Body of pancreas (tissue), 4 donors: ENCODE data around the gene CD248. TPM values are rescaled to one million over a fixed set of nuclear protein-coding genes. Genes with fewer than 3 reads are reported as not detected.
A peak's percentile ranks its signal among the peaks of the same experiment; 100 is the strongest.

ENCODE experiments used
- ATAC-seq: fragments of 150-250 bp; one replicate; pipeline ENCODE4 v1.9.1; 2016
- DNase-seq, 4 donors: peaks; one replicate each; pipeline ENCODE4 v3.0.0-alpha.2; 2019
- H3K27ac ChIP-seq, 4 donors: fragments of 200-600 bp; sonication (generic); 1 replicate in 3 of 4; 2 replicates in 1 of 4; pipeline versions ENCODE4 v1.5.1 to v1.6.1; 2016 to 2019; ENCODE audit warnings: mild to moderate bottlenecking in 1 of 4, mixed read lengths in 1 of 4, moderate library complexity in 1 of 4
- H3K27me3 ChIP-seq, 2 donors: fragments of 200-600 bp; sonication (generic); one replicate each; pipeline ENCODE4 v1.6.0; 2016; ENCODE audit warnings: mild to moderate bottlenecking in 1 of 2
- H3K36me3 ChIP-seq, 2 donors: fragments of 200-600 bp; sonication (generic); replicated peaks in 1 of 2; 2 replicates each; pipeline ENCODE4 v1.5.1; 2016; ENCODE audit warnings: low read depth in 2 of 2; ENCODE audit not compliant: insufficient read depth in 1 of 2
- H3K4me1 ChIP-seq: fragments of 200-600 bp; sonication (generic); one replicate; pipeline ENCODE4 v1.6.0; 2016
- H3K4me3 ChIP-seq, 2 donors: fragments of 200-600 bp; sonication (generic); 1 replicate in 1 of 2; 2 replicates in 1 of 2; pipeline ENCODE4 v1.5.1; 2016 to 2019
- H3K9me3 ChIP-seq, 3 donors: fragments of 200-600 bp; sonication (generic); 1 replicate in 2 of 3; 2 replicates in 1 of 3; pipeline ENCODE4 v1.5.1; 2016
- CTCF ChIP-seq, 7 experiments: fragments of 450-650 bp in 4 of 7; fragments of 200-600 bp in 3 of 7; sonication (generic) in 3 of 7; IDR thresholded peaks; one replicate each; pipeline ENCODE4 v1.5.1; 2016 to 2019; ENCODE audit warnings: antibody characterized with exemption in 7 of 7
- POLR2A ChIP-seq, 3 donors: fragments of 450-650 bp; IDR thresholded peaks; one replicate each; pipeline ENCODE4 v1.6.1; 2016; ENCODE audit warnings: antibody characterized with exemption in 3 of 3, mild to moderate bottlenecking in 2 of 3
- WGBS, 2 donors: methylation state at CpG; one replicate each; pipeline ENCODE4 v1.1.5; 2017; 5-methylcytosine and 5-hydroxymethylcytosine counted together
- intact Hi-C: fragments of 100-400 bp; cut with DNase I; formaldehyde crosslinking; loops from one replicate; pipeline ENCODE4 v1.15.1; 2023
- total RNA-seq, 2 donors: library from RNA; depleted of rRNA; stranded (reverse); fragments of >200 nt; gene quantifications; one replicate each; pipeline ENCODE4 v1.1.0, GENCODE V29; 2016

CD248 gene
- total RNA-seq, 2 donors from 2014 or later, result 10.6 to 86.0 TPM

GRCh38 chr11:66291706-66292542 lies 24.9 kb downstream of the CD248 start, which contains the start of gene TMEM151A:
Gene TMEM151A, plus strand, starts transcription at chr11:66291894. Its CDS starts 120 bp downstream, at chr11:66292014.
- TF ChIP-seq POLR2A (IDR thresholded peaks at IDR 0.05) (no peak), CTCF (IDR thresholded peaks at IDR 0.05) (no peak)
- Histone ChIP-seq H3K27ac (no peak within 1 kb of the TSS), H3K4me1 (peaks cover 40% of the 10 kb centered on the region), H3K27me3 (no peaks in the 10 kb centered on the region), H3K36me3 (no peaks in the 10 kb centered on the region), H3K4me3 (peak within 1 kb of the TSS; percentile 31 to 40), H3K9me3 (no peaks in the 10 kb centered on the region)
- no peak for ATAC-seq
- WGBS, 2 donors, result 2% methylated on average over 81 of the region's 95 CpGs; no CpG with 5 or more reads in 1 of the 2 donors
- peak in 2 of 4 donors; percentile 32 to 57 for DNase-seq
- intact Hi-C loops, result no loop called here

DNA sequence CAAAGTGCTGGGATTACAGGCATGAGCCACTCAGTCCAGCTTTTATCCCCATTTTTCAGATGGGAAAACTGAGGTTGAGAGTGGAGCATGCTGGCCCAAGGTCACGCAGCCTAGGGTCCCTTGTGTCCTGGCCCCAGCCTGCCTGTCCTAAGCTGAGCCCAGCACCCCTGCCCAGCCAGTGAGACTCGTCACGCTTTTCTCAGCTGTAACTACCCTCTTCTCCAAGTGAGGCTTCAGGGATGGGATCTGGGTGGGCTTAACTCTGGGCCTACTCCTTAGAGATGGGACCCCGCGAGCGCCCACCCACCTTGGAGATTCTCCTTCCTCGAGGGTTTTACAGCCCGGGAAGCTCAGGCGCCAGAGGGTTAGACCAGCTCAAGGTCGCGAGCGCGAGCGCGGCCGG lies 25.5 kb downstream of the CD248 start:
- Histone ChIP-seq H3K9me3 (no peaks in the 10 kb centered on the region), H3K4me3 (no peak overlapping the region), H3K4me1 (peaks cover 45% of the 10 kb centered on the region), H3K27ac (no peak overlapping the region), H3K27me3 (no peaks in the 10 kb centered on the region), H3K36me3 (no peaks in the 10 kb centered on the region)
- no peak for TF ChIP-seq POLR2A (IDR thresholded peaks at IDR 0.05)
- TF ChIP-seq CTCF (IDR thresholded peaks at IDR 0.05), result no peak
- intact Hi-C loops, result no loop called here
- ATAC-seq (no peak), DNase-seq (no peak)
- 13 to 58% methylated on average over 2 to 12 of the region's 16 CpGs for WGBS, 2 donors

- Histone ChIP-seq H3K9me3 (no peaks in the 10 kb centered on the region), H3K27ac (peak overlapping the region in 2 of 4 donors; percentile 96 to 99), H3K36me3 (no peaks in the 10 kb centered on the region), H3K4me1 (peaks cover 45% of the 10 kb centered on the region), H3K27me3 (no peaks in the 10 kb centered on the region), H3K4me3 (no peak overlapping the region)
- ATAC-seq (no peak), DNase-seq (no peak)
- intact Hi-C loops, result no loop called here
- 39 to 64% methylated on average over 2 of the region's 2 CpGs for WGBS, 2 donors
- TF ChIP-seq CTCF (IDR thresholded peaks at IDR 0.05) (no peak), POLR2A (IDR thresholded peaks at IDR 0.05) (no peak)
These were observed 26.6 kb downstream of the CD248 start for GRCh38 chr11:66290330-66290621.

DNA sequence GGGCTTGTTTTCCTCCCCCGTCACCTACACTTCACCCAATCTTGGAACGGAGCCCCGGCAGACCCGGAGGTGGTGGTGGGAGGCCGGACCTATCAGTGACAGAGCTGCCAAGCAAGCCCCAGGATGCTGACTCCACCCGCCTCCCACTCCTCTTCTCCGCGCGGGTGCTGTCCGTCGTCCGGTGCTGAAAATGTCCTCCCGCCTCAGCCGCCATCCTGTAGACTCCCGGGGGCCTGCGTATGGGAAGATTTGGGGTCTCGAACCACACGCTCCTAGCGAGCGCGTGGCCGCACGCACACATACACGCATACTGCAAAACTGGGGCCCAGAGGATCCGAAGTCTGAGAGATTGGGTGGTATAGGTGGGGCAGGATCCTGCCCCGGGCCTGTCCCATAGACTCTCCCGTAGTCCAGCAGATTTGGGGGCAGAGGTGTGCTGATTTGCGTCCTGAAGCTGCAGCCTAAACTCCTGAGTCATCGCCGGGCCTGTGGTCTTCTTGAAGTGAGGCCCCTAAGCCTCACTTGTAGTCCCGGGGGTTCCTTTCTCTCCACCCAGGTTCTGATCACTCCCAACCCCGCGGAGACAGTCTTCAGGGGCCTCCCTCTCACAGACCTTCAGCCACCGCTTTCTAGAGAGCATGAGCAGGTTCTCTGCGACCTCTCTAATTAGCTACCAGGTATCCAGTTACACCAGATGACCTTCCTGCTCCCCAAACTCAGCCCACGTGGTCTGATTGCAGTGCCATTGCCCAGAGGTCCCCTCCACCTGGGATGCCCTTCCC lies 27.1 kb downstream of the CD248 start:
- no peaks in the 10 kb centered on the region for H3K36me3 ChIP-seq
- peaks cover 45% of the 10 kb centered on the region for H3K4me1 ChIP-seq
- H3K27me3 ChIP-seq, result no peaks in the 10 kb centered on the region
- no peaks in the 10 kb centered on the region for H3K9me3 ChIP-seq
- WGBS, 2 donors, result 9 to 17% methylated on average over 9 to 36 of the region's 36 CpGs
- intact Hi-C loops, result no loop called here
- peak overlapping the region; percentile 96 to 99 (median 98) for H3K27ac ChIP-seq
- H3K4me3 ChIP-seq, result peak overlapping the region; percentile 34 to 40
- peak; percentile 41 for ATAC-seq
- DNase-seq, result peak; percentile 79 to 82 (median 80)
- no peak for TF ChIP-seq CTCF (IDR thresholded peaks at IDR 0.05)
- no peak for TF ChIP-seq POLR2A (IDR thresholded peaks at IDR 0.05)
